ENCODE data around the gene TAS2R8.

TAS2R8 gene

DNA sequence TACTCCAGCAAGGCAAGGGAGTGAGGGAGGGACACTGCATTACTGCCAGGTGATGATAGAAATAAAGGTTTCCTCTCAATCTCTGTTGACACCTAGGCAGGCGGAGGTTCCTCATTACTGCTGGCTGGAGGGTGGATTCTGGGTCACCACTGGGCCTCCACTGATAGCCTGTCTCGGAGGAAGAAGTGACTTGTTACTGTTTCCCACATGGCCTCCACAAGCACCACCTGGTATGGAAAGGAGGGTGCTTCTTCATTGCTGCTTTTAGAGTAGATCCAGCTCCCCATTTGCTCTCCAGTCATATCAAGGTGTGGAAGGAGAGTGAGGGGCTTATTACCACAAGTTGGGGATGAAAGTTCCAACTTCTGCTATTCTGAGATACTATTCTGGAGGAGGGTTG, 35.8 kb upstream of the TAS2R8 start:
- H3K36me3 ChIP-seq (ENCODE audit: control insufficient read depth, low read length): no peaks in the 10 kb centered on the region
- TF ChIP-seq, protein P1, sequence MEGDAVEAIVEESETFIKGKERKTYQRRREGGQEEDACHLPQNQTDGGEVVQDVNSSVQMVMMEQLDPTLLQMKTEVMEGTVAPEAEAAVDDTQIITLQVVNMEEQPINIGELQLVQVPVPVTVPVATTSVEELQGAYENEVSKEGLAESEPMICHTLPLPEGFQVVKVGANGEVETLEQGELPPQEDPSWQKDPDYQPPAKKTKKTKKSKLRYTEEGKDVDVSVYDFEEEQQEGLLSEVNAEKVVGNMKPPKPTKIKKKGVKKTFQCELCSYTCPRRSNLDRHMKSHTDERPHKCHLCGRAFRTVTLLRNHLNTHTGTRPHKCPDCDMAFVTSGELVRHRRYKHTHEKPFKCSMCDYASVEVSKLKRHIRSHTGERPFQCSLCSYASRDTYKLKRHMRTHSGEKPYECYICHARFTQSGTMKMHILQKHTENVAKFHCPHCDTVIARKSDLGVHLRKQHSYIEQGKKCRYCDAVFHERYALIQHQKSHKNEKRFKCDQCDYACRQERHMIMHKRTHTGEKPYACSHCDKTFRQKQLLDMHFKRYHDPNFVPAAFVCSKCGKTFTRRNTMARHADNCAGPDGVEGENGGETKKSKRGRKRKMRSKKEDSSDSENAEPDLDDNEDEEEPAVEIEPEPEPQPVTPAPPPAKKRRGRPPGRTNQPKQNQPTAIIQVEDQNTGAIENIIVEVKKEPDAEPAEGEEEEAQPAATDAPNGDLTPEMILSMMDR (IDR thresholded peaks at IDR 0.05; ENCODE audit: low read depth, low read length, poor library complexity, severe bottlenecking): no peak
- TF ChIP-seq EZH2phosphoT487 (IDR thresholded peaks at IDR 0.05; ENCODE audit: borderline replicate concordance, low read length): no peak
- no peak overlapping the region for H3K4me2 ChIP-seq (ENCODE audit: low read length)
- H3K79me2 ChIP-seq (ENCODE audit: control insufficient read depth, low read length): no peaks in the 10 kb centered on the region
- H3K4me1 ChIP-seq (ENCODE audit: control insufficient read depth, low read length): no peaks in the 10 kb centered on the region
- H3K4me3 ChIP-seq (ENCODE audit: low read length): no peak overlapping the region
- no peaks in the 10 kb centered on the region for H3K9me2 ChIP-seq (replicated peaks; ENCODE audit: control insufficient read depth, low read length)
- H4K20me1 ChIP-seq (ENCODE audit: control insufficient read depth, insufficient read depth, low read depth, low read length): no peaks in the 10 kb centered on the region
- no peaks in the 10 kb centered on the region for H3K9me3 ChIP-seq (ENCODE audit: control insufficient read depth, insufficient read depth, low read length)
- no peak overlapping the region for H3K27ac ChIP-seq (ENCODE audit: low read depth, low read length)
- no peaks in the 10 kb centered on the region for H3F3A ChIP-seq (ENCODE audit: control insufficient read depth, insufficient read depth)
- H3K27me3 ChIP-seq (ENCODE audit: control insufficient read depth, low read length): no peaks in the 10 kb centered on the region

DNA sequence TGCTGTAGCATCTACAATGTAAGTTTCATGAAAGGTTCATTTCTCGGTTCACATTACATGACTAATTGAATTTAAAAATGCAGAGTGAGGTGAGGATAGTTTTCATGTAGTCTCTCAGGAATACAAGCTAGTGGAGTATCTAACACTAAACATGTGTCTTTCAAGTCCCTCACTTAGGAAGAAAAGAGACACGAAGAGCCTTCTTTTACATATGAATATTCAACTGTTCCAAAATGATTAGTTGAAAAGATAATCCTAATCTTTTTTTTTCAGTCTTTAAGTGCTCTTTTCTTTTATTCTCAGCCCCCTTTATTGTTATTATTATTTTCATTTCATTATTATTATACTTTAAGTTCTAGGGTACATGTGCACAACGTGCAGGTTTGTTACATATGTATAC, 31.4 kb upstream of the TAS2R8 start:
- Histone ChIP-seq H3K27me3 (ENCODE audit: control insufficient read depth, low read length) (no peaks in the 10 kb centered on the region), H3K4me1 (ENCODE audit: control insufficient read depth, low read length) (no peaks in the 10 kb centered on the region), H3K4me3 (ENCODE audit: low read length) (no peak overlapping the region), H3F3A (ENCODE audit: control insufficient read depth, insufficient read depth) (no peaks in the 10 kb centered on the region), H3K36me3 (ENCODE audit: control insufficient read depth, low read length) (no peaks in the 10 kb centered on the region), H3K9me3 (ENCODE audit: control insufficient read depth, insufficient read depth, low read length) (no peaks in the 10 kb centered on the region), H3K79me2 (ENCODE audit: control insufficient read depth, low read length) (no peaks in the 10 kb centered on the region), H3K4me2 (ENCODE audit: low read length) (no peak overlapping the region), H4K20me1 (ENCODE audit: control insufficient read depth, insufficient read depth, low read depth, low read length) (no peaks in the 10 kb centered on the region), H3K9me2 (replicated peaks; ENCODE audit: control insufficient read depth, low read length) (no peaks in the 10 kb centered on the region), H3K27ac (ENCODE audit: low read depth, low read length) (no peak overlapping the region)
- no peak for TF ChIP-seq EZH2phosphoT487 (IDR thresholded peaks at IDR 0.05; ENCODE audit: borderline replicate concordance, low read length)
- TF ChIP-seq, protein P1 (IDR thresholded peaks at IDR 0.05; ENCODE audit: low read depth, low read length, poor library complexity, severe bottlenecking): no peak

DNA sequence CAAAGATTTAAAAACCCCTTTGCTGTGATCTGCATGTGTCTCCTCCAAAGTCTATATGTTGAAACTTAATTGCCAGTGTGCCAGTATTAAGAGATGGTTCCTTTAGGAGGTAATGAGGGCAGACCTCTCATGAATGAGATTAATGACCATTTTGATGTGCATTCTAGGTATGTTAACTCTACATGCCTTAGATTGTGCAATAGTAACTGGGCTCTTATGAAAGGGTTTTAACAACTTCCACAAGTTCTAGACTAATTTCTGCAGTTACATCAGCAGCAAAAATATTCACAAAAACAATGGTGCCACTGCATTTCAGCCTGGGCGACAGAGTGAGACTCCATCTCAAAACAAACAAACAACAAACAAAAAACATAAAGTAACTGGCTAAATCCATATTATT, 22.9 kb upstream of the TAS2R8 start:
- TF ChIP-seq, protein P1 (IDR thresholded peaks at IDR 0.05; ENCODE audit: low read depth, low read length, poor library complexity, severe bottlenecking): no peak
- TF ChIP-seq EZH2phosphoT487 (IDR thresholded peaks at IDR 0.05; ENCODE audit: borderline replicate concordance, low read length): no peak
- H4K20me1 ChIP-seq (ENCODE audit: control insufficient read depth, insufficient read depth, low read depth, low read length): no peaks in the 10 kb centered on the region
- H3K4me3 ChIP-seq (ENCODE audit: low read length): no peak overlapping the region
- H3K4me1 ChIP-seq (ENCODE audit: control insufficient read depth, low read length): no peaks in the 10 kb centered on the region
- no peaks in the 10 kb centered on the region for H3F3A ChIP-seq (ENCODE audit: control insufficient read depth, insufficient read depth)
- H3K27me3 ChIP-seq (ENCODE audit: control insufficient read depth, low read length): no peaks in the 10 kb centered on the region
- H3K79me2 ChIP-seq (ENCODE audit: control insufficient read depth, low read length): no peaks in the 10 kb centered on the region
- no peaks in the 10 kb centered on the region for H3K36me3 ChIP-seq (ENCODE audit: control insufficient read depth, low read length)
- H3K27ac ChIP-seq (ENCODE audit: low read depth, low read length): no peak overlapping the region
- H3K4me2 ChIP-seq (ENCODE audit: low read length): no peak overlapping the region
- H3K9me3 ChIP-seq (ENCODE audit: control insufficient read depth, insufficient read depth, low read length): no peaks in the 10 kb centered on the region
- no peaks in the 10 kb centered on the region for H3K9me2 ChIP-seq (replicated peaks; ENCODE audit: control insufficient read depth, low read length)

DNA sequence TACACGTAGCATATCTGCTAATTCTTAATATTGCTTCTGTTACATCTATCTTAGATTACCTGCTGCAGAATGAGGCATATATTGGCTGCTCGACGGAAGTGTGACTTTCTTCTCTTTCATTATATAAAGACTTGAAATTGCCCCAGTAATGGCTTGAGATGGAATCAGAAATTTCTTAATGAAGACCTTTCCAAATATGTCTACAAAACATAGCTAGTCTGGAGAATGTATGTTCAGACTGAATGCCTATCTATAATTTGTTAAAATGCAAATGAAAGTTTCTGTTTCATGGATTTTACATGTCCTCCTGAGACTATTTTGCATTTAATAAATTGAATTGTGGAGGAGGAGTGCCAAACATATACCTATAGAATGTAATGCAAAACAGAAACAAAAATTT, 19.2 kb upstream of the TAS2R8 start, which contains the start of gene TAS2R10:
TAS2R10 (minus strand) TSS at position 101 of the 400 bp plus-strand sequence; CDS start at position 12, 89 bp downstream.
- TF ChIP-seq EZH2phosphoT487 (IDR thresholded peaks at IDR 0.05; ENCODE audit: borderline replicate concordance, low read length): no peak
- TF ChIP-seq, protein P1 (IDR thresholded peaks at IDR 0.05; ENCODE audit: low read depth, low read length, poor library complexity, severe bottlenecking): no peak
- Histone ChIP-seq H3K9me3 (ENCODE audit: control insufficient read depth, insufficient read depth, low read length) (no peaks in the 10 kb centered on the region), H3K79me2 (ENCODE audit: control insufficient read depth, low read length) (no peaks in the 10 kb centered on the region), H3K9me2 (replicated peaks; ENCODE audit: control insufficient read depth, low read length) (no peaks in the 10 kb centered on the region), H3F3A (ENCODE audit: control insufficient read depth, insufficient read depth) (no peaks in the 10 kb centered on the region), H3K4me2 (ENCODE audit: low read length) (no peak within 1 kb of the TSS), H3K36me3 (ENCODE audit: control insufficient read depth, low read length) (no peaks in the 10 kb centered on the region), H4K20me1 (ENCODE audit: control insufficient read depth, insufficient read depth, low read depth, low read length) (no peaks in the 10 kb centered on the region), H3K4me3 (ENCODE audit: low read length) (no peak within 1 kb of the TSS), H3K4me1 (ENCODE audit: control insufficient read depth, low read length) (no peaks in the 10 kb centered on the region), H3K27ac (ENCODE audit: low read depth, low read length) (no peak within 1 kb of the TSS), H3K27me3 (ENCODE audit: control insufficient read depth, low read length) (no peaks in the 10 kb centered on the region)
